IgD-negative memory B cell (primary cell): ENCODE data around the gene ACSL3. TPM values are rescaled to one million over a fixed set of nuclear protein-coding genes. Genes with fewer than 3 reads are reported as not detected.

ENCODE experiments used
- H3K27ac Mint-ChIP-seq, 3 donors: one replicate each; pipeline ENCODE4 v1.8.0; 2020 to 2022; ENCODE audit warnings: mild to moderate bottlenecking in 3 of 3, mixed read lengths in 3 of 3, moderate library complexity in 1 of 3
- H3K27me3 Mint-ChIP-seq: one replicate; pipeline ENCODE4 v1.8.0; 2021; ENCODE audit warnings: mixed read lengths
- H3K36me3 Mint-ChIP-seq: one replicate; pipeline ENCODE4 v1.8.0; 2020; ENCODE audit warnings: mild to moderate bottlenecking, mixed read lengths
- H3K4me1 Mint-ChIP-seq, 3 donors: one replicate each; pipeline ENCODE4 v1.8.0; 2020 to 2022; ENCODE audit warnings: mixed read lengths in 3 of 3, mild to moderate bottlenecking in 1 of 3
- H3K4me3 Mint-ChIP-seq, 4 donors: one replicate each; pipeline ENCODE4 v1.8.0; 2020 to 2022; ENCODE audit warnings: mild to moderate bottlenecking in 4 of 4, mixed read lengths in 4 of 4, moderate library complexity in 3 of 4
- H3K9me3 Mint-ChIP-seq, 3 donors: one replicate each; pipeline ENCODE4 v1.8.0; 2020 to 2021; ENCODE audit warnings: mixed read lengths in 3 of 3, mild to moderate bottlenecking in 1 of 3
- polyA plus RNA-seq: library from polyadenylated mRNA; unstranded; fragments of 300-500 nt; fragmentation: Illumina TruSeq; gene quantifications from one replicate; pipeline ENCODE4 v1.2.3, GENCODE V29; 2021

The ACSL3 gene
- 19.6 TPM for polyA plus RNA-seq

- Mint-ChIP-seq H3K27ac (peak within 1 kb of the TSS; percentile 52 to 91 (median 57)), H3K27me3 (no peaks in the 10 kb centered on the region), H3K4me3 (peak within 1 kb of the TSS; percentile 82 to 95 (median 88)), H3K36me3 (no peaks in the 10 kb centered on the region), H3K9me3 (no peaks in the 10 kb centered on the region), H3K4me1 (peaks cover 8 to 9% (median 9%) of the 10 kb centered on the region in 3 donors)
These were observed at the start of gene ACSL3 for GRCh38 chr2:222860740-222861410. Gene ACSL3, plus strand, starts transcription at chr2:222861036. Its CDS starts 47,737 bp downstream, at chr2:222908773.

- Mint-ChIP-seq H3K27me3 (peaks cover 2% of the 10 kb centered on the region), H3K9me3 (no peaks in the 10 kb centered on the region), H3K4me1 (peaks cover 0 to 3% (median 0%) of the 10 kb centered on the region in 3 donors), H3K4me3 (no peak overlapping the region), H3K27ac (peak overlapping the region in 1 of 3 donors; percentile 16), H3K36me3 (no peaks in the 10 kb centered on the region)
These were observed 49.0 kb upstream of the ACSL3 start for GRCh38 chr2:222811828-222812227.

- no peaks in the 10 kb centered on the region for H3K27me3 Mint-ChIP-seq
- H3K27ac Mint-ChIP-seq = no peak overlapping the region
These were observed 47.5 kb upstream of the ACSL3 start for GRCh38 chr2:222813177-222813843.

GRCh38 chr2:222819722-222820333, 41.0 kb upstream of the ACSL3 start:
- no peaks in the 10 kb centered on the region for H3K4me1 Mint-ChIP-seq
- H3K27me3 Mint-ChIP-seq = no peaks in the 10 kb centered on the region
- H3K27ac Mint-ChIP-seq = no peak overlapping the region
- H3K4me3 Mint-ChIP-seq = no peak overlapping the region
- no peaks in the 10 kb centered on the region for H3K9me3 Mint-ChIP-seq
- H3K36me3 Mint-ChIP-seq = no peaks in the 10 kb centered on the region

More at GRCh38 chr2:222813177-222813843, 47.5 kb upstream of the ACSL3 start:
- H3K36me3 Mint-ChIP-seq = no peaks in the 10 kb centered on the region
- no peak overlapping the region for H3K4me3 Mint-ChIP-seq
- H3K4me1 Mint-ChIP-seq = peaks cover 0 to 3% (median 0%) of the 10 kb centered on the region in 3 donors
- no peaks in the 10 kb centered on the region for H3K9me3 Mint-ChIP-seq

- Mint-ChIP-seq H3K27me3 (no peaks in the 10 kb centered on the region), H3K9me3 (no peaks in the 10 kb centered on the region), H3K4me1 (no peaks in the 10 kb centered on the region), H3K36me3 (no peaks in the 10 kb centered on the region), H3K27ac (no peak overlapping the region), H3K4me3 (no peak overlapping the region)
These were observed 37.5 kb upstream of the ACSL3 start for GRCh38 chr2:222823183-222823930.

GRCh38 chr2:222825031-222825430, 35.8 kb upstream of the ACSL3 start:
- H3K36me3 Mint-ChIP-seq = no peaks in the 10 kb centered on the region
- no peaks in the 10 kb centered on the region for H3K9me3 Mint-ChIP-seq
- no peak overlapping the region for H3K4me3 Mint-ChIP-seq
- H3K27me3 Mint-ChIP-seq = no peaks in the 10 kb centered on the region
- H3K4me1 Mint-ChIP-seq = no peaks in the 10 kb centered on the region
- no peak overlapping the region for H3K27ac Mint-ChIP-seq

GRCh38 chr2:222827417-222827816, 33.4 kb upstream of the ACSL3 start:
- Mint-ChIP-seq H3K36me3 (no peaks in the 10 kb centered on the region), H3K27ac (no peak overlapping the region), H3K4me3 (no peak overlapping the region), H3K4me1 (no peaks in the 10 kb centered on the region), H3K27me3 (no peaks in the 10 kb centered on the region), H3K9me3 (peaks cover 0 to 2% (median 0%) of the 10 kb centered on the region in 3 donors)

GRCh38 chr2:222828572-222828971, 32.3 kb upstream of the ACSL3 start:
- H3K4me3 Mint-ChIP-seq = no peak overlapping the region

GRCh38 chr2:222830164-222830563, 30.7 kb upstream of the ACSL3 start:
- Mint-ChIP-seq H3K36me3 (no peaks in the 10 kb centered on the region), H3K27me3 (peaks cover 6% of the 10 kb centered on the region), H3K4me1 (no peaks in the 10 kb centered on the region), H3K4me3 (no peak overlapping the region), H3K9me3 (peaks cover 0 to 2% (median 0%) of the 10 kb centered on the region in 3 donors), H3K27ac (no peak overlapping the region)

More at GRCh38 chr2:222828572-222828971, 32.3 kb upstream of the ACSL3 start:
- Mint-ChIP-seq H3K4me1 (no peaks in the 10 kb centered on the region), H3K27me3 (peaks cover under 1% of the 10 kb centered on the region), H3K36me3 (no peaks in the 10 kb centered on the region), H3K9me3 (peaks cover 0 to 2% (median 0%) of the 10 kb centered on the region in 3 donors), H3K27ac (no peak overlapping the region)

- peaks cover 3% of the 10 kb centered on the region for H3K36me3 Mint-ChIP-seq
- H3K4me3 Mint-ChIP-seq = no peak overlapping the region
- no peaks in the 10 kb centered on the region for H3K4me1 Mint-ChIP-seq
- peaks cover 17% of the 10 kb centered on the region for H3K27me3 Mint-ChIP-seq
- no peak overlapping the region for H3K27ac Mint-ChIP-seq
- H3K9me3 Mint-ChIP-seq = peaks cover 0 to 3% (median 0%) of the 10 kb centered on the region in 3 donors
These were observed 27.4 kb upstream of the ACSL3 start for GRCh38 chr2:222833410-222833809.

GRCh38 chr2:222835143-222835822, 25.6 kb upstream of the ACSL3 start:
- Mint-ChIP-seq H3K27me3 (peaks cover 18% of the 10 kb centered on the region), H3K9me3 (peaks cover 0 to 2% (median 0%) of the 10 kb centered on the region in 3 donors), H3K27ac (no peak overlapping the region), H3K4me3 (no peak overlapping the region), H3K36me3 (peaks cover 3% of the 10 kb centered on the region), H3K4me1 (no peaks in the 10 kb centered on the region)

- peaks cover 3% of the 10 kb centered on the region for H3K36me3 Mint-ChIP-seq
- no peak overlapping the region for H3K4me3 Mint-ChIP-seq
- peaks cover 0 to 1% (median 0%) of the 10 kb centered on the region in 3 donors for H3K9me3 Mint-ChIP-seq
- no peak overlapping the region for H3K27ac Mint-ChIP-seq
- H3K4me1 Mint-ChIP-seq = no peaks in the 10 kb centered on the region
- peaks cover 18% of the 10 kb centered on the region for H3K27me3 Mint-ChIP-seq
These were observed 25.0 kb upstream of the ACSL3 start for GRCh38 chr2:222835823-222836151.

GRCh38 chr2:222837643-222838056, 23.2 kb upstream of the ACSL3 start:
- Mint-ChIP-seq H3K36me3 (peaks cover 3% of the 10 kb centered on the region), H3K4me3 (no peak overlapping the region), H3K4me1 (no peaks in the 10 kb centered on the region), H3K9me3 (peaks cover 0 to 1% (median 0%) of the 10 kb centered on the region in 3 donors), H3K27me3 (peaks cover 21% of the 10 kb centered on the region), H3K27ac (no peak overlapping the region)

GRCh38 chr2:222840060-222840802, 20.6 kb upstream of the ACSL3 start:
- Mint-ChIP-seq H3K36me3 (peaks cover 3% of the 10 kb centered on the region), H3K9me3 (peaks cover 0 to 1% (median 0%) of the 10 kb centered on the region in 3 donors), H3K27me3 (peaks cover 15% of the 10 kb centered on the region), H3K27ac (no peak overlapping the region), H3K4me3 (no peak overlapping the region), H3K4me1 (no peaks in the 10 kb centered on the region)
